HG02943 (cell line): ENCODE measurements around the gene SDC4.
A peak's percentile ranks its signal among the peaks of the same experiment; 100 is the strongest.

Source experiments
- ATAC-seq: cut with Tn5 transposase; IDR thresholded peaks from one replicate; pipeline ENCODE4 v1.9.1; 2021; ENCODE audit warnings: mild to moderate bottlenecking, low read depth, moderate library complexity; ENCODE audit not compliant: unreplicated experiment

The SDC4 gene, protein sequence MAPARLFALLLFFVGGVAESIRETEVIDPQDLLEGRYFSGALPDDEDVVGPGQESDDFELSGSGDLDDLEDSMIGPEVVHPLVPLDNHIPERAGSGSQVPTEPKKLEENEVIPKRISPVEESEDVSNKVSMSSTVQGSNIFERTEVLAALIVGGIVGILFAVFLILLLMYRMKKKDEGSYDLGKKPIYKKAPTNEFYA

DNA sequence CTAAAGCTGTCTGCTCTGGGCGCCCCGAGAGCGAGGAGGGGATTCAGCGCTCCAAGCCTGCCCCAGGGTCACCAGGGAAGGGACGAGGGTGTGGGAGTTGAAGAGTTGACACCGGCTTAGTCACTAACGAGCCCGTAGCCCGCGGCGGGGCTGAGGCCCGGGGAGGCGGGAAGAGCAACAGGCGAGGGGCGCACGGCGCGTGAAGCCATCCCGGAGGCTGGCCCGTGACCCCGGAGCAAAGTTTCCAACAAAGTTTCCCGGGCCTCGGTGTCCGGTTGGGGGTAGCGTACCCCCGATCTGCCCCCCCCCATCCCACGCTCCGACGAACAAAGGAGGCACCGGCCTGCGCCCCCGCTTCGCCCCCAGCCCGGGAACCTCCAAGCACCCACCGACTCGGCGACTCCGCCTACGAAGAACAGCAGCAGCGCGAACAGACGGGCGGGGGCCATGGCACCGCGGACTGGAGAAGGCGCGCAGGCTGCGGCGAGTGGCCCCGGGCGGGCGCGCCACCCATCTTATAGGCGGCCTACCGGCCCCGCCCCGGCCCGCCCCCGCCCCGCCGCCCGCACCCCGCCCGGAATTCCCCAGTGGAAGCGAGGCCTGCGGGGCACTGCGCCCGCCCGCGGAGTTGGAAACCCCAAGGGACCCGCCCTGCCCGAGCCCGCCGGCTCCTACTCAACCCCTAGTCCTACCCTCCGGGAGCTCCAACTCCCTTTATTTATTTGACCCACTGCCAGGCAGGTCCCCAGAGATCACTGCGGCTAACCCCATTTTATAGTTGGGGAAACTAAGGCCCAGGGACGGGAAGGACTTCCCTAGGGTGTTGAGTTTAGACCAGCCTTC lies at the start of gene SDC4:
Gene SDC4 (minus strand): TSS at position 489 of the 843 bp plus-strand sequence. CDS start 40 bp downstream, at position 449.
- no peak for ATAC-seq

DNA sequence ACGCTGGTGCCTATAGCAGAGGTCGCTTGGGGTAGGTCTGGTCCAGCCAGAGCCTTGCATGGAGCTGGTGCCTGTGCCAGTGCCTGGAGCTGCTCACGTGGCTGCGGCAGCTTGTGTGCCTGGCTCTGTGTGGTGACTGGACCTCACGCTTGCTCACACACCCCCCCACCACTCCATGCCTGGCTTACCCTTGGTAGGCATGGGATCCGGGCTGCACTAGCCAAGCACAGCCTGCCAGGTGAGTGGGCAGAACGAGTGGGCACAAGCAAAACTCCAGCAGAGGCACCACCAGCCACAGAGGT lies 46.8 kb upstream of the SDC4 start:
- no peak for ATAC-seq

DNA sequence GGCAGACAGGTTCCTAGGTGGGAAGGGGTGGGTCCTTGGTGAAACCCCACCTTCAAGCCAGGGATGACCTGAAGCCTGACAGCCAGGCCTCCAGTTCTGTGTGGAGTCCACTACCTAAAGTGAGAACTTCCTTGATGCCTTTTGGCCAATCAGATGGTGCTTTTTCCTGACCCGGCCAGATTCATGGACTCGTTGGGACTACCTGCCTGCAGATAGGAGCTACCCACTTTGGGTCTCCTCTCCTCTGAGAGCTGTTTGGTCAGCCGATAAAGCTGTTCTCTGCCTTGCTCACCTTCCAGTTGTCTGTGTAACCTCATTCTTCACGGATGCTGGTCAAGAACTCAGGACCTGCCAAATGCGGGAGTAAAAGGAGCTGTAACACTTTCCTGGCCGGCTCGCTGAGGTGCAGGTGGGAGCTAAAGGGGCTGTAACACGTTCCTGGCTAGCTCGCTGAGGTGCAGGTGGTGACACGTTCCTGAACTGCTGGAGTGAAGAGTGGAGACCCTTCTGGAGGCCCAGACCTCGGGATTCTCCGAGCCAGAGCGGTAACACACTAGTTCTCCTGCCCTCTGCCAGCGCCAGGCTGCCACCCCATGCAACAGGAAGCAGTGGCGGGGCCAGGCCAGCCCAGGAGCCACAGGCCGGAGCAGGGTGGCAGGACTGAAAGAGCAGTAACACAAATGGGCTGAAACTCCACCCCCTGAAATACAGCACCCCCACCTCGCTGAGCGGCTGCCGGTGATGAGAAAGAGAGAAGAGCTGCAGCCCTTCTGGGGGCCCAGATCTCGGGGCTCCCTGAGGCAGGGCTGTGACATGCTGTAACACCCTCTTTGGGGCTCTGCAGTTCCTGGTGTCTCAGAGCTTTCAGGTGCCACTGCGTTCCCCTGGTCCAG lies 46.2 kb upstream of the SDC4 start:
- ATAC-seq = no peak

DNA sequence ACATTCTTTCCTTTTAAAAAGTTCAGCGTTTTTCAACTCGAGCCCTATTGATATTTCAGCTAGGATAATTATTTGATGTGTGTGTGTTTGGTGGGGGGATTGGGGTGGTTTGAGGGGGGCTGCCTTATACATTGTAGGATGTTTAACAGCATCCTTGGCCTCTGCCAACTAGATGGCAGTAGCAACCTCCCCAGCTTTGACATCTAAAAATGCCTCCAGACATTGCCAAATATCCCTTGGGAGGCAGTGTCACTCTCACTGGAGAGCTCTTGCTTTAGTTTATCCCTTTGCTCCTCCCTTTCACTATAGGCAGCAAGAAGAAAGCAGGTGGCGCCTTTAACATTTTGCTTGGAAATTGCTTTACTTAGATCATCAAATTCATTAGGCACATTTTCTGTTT lies 44.5 kb upstream of the SDC4 start:
- no peak for ATAC-seq

DNA sequence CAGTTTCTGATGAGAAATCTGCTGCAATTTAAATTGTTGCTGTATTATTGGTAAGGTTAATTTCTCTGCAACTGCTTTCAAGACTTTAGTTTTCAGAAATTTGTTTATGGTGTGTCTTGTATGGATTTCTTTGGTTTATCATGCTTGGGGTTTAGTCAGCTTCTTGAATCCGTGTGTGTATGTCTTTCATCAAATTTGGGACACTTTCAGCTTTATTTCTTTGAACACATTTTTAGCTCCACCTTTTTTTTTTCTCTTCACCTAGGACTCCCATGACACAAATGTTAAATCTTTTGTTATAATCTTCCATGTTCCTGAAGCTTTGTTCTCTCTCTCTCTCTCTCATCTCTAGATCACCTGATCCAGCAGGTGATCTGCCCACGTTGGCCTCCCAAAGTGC lies 43.3 kb upstream of the SDC4 start:
- ATAC-seq = no peak

DNA sequence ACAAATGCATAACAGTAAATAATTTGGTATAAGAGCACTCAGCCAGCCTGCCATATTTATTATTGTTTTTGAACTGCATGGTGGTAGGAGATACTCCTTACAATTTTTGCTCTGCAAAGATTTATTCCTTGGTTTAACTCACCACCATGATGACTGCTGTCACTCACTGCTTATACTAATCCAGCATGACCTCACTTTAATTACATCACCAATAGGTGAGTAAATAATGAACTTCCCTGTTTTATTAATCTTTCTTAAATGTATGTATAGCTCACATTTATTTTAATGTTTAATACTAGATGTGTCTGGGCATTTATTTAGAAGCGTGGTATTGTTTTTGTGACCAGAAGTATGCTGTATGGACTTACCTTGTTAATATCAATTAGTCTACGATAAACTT lies 42.7 kb upstream of the SDC4 start:
- no peak for ATAC-seq

DNA sequence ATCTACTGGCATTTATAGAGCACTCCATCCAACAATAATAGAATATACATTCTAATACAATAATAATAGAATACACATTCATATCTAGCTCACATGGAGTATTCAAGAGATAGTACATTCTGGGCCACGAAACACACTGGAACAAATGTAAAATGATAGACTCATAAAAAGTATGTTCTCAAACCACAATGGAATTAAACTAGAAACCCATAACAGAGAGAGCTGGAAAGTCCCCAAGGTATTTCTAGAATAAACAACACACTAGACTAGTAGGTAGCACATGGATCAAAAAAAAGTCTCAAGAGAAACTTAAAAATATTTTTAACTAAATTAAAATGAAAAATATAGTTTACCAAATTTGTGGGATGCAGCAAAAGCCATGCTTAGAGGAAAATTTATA lies 39.0 kb upstream of the SDC4 start:
- ATAC-seq = no peak

DNA sequence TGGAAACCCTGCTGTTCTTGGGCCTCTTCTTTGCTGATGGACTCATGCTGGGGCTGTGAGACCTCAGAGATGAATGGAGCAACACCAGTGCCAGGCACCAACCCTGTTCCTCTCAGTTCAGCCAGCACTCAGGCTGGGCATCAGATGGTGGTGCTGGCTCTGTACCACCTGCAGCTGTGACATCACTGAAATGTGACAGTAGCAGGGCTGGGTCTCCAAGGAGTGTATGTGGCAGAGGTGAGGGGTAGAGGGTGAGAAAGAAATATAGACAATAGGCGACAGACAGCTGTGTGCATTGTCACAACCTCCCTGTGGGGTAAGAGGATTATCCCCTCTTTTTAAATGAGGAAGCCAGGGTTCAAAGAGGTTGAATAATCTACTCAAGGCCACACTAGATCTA lies 30.0 kb upstream of the SDC4 start, which contains the start of gene TP53TG5:
Gene TP53TG5 (minus strand): TSS at position 135 of the 400 bp plus-strand sequence. CDS start 89 bp downstream, at position 46.
- no peak for ATAC-seq

DNA sequence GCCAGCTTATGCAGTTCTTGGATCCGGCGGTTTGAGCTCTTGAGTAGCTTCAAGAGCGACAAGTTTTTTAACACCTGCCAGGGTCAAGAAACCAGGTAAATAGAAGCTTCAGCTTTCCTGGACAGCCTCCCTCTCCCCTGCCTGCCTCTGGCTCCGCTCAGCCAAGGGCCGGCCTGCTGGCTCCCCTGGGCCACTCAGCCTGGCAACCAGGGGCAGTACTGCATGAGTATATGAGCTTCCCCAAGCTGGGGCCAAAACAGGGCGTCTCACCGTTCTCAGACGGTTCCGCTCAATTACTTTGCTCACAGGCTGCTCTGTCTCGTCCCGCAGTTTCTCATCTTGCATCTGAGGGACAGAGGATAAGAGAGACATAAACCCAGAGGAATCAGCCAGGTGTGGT lies 29.0 kb upstream of the SDC4 start:
- no peak for ATAC-seq

DNA sequence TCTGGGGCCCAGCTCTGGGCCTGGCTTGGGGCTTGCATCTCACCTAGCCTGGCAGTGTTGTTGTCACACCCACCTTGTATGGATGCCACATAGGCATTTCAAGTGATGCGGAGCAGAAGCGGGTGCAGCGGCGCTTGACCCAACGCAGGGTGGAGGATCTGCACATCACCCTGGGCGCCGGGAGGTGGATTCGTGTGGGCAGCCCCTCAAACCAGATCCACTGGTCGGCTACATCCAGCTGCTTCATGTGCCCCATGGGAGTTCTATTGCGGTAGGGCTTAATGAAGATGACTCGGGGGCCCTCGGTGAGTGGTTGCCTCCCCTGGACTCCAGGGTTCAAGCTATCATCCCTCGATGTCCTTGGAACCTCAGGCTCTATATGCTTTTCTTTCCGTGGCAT lies 26.7 kb upstream of the SDC4 start:
- no peak for ATAC-seq

DNA sequence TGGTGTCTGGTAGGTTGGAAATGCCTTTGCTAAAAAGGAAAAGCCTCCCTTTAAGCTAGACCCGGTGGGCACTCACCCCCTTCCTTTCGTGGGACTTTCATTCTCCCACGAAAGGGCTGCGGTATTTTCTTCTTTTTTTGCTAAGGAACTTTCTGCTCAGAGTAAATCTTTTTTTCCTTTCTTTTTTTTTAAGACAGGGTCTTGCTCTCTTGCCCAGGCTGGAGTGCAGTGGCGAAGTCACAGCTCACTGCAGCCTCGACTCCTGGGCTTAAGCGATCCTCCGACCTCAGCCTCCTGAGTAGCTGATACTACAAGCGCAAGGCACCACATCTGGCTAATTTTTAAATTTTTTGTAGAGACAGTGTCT lies 25.9 kb upstream of the SDC4 start:
- ATAC-seq = no peak

DNA sequence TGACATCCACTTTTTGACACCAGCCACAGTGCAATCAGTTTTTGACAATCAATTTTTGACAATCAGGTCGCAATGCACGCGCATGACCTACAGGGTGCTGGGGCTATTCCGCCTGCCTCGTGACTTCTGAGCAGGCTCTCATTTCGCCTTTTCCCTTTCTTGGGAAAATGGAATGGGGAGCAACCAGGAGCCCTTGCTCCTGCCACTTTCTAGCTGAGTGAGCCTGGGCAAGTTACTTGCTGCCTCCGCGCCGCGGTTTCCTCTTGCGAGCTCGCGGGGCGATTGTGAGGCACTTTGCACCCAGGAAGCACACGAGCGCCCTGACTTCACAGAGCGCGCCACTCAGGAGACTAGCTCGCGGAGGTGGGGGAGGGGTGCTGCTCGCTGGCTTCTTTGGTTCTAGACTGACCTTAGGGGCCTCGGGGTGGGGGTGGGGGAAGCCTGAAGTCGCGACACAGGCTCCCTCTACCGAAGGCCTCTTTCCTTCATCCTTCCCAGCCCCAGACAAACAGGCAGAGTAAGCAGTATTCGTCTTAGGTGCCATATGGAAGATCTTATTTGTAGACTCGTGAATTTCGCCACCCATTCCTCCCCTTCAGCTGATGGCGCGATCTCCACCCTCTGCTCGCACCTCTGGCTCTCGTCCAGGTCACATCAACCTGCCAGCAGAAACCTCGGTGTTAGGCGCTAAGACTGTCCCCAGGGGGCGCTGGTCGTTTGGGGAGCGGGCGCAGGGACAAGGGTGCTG lies 25.3 kb upstream of the SDC4 start:
- peak; percentile 76 for ATAC-seq

DNA sequence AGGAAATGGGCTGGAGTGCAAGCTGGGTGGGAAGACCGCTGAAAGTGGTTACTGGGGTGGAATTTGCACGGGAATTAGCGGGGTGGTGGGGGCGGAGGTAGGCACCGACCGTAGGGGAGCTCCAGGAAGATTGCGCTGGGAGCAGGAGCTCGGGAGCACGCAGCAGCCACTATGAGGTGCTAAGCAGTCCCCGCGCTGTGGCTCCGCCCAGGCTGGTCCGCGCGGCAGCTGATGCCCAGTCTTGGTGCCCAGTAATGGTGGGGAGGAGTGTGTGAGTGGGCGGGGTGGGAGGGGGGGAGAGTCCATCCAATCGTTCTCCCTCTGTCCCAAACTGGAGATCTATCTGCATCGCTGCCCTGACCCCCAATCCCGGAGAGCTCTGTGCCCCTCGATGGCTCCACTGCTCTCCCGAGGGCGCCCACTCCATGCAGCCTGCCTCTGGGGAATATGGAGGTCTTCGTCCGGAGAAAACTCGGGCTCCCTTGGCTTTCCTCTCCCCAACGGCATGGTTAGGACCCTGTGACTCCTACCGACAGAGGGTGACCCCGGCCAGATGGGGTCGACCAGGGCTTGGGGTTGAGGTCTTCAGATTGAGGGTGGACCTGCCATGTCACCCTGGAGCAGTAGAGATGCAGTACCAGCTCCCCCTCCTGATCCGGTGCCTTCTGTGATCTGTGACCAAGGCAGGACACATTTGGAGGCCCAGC lies 24.6 kb upstream of the SDC4 start:
- ATAC-seq = no peak

DNA sequence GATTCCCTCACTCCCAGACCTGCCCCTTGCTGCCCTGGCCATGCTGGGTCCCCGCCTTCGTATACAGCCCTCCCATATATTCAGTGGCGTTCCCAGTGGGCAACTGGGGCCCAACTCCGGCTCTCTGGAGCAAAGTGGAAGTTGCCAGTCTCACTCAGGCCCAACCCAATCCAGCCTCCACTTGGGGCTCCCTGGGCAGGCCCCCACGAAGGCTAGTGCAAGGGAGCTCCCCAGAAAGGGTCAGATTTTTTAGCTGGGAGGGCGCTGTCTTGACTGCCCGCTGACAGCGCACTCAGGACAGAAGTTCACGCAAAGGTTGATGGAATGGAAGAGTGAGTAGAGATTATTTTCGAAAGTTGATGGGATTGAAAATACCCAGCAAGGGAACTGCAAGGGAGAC lies 24.0 kb upstream of the SDC4 start:
- ATAC-seq = no peak

DNA sequence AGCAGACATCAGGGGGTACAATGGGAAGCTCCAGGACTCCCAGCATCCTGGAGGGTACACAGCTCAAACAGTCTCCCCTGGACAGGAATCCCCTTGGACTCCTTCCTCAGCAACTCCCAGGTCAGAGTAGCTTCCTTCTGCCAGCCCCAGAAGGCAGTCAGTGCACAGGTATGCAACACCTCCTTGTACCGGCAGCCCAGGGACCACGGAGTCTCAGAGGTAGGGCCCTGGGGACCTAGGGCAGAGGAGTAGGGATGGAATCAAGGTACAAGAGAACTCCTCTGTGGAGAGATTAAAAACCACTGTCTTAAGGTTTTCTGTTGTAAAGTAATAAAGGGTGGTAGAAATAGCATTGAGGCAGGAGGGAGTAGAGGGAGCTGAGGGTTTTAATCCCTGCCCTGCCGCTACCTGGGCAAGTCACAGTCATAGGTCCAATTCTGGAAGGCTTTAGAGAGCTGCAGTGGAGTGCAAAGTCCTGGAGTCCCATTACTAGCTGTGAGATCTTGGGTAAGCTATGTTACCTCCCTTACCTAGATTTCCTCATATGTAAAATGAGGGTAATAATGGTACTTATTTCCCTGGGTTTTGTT lies 22.4 kb upstream of the SDC4 start:
- no peak for ATAC-seq

DNA sequence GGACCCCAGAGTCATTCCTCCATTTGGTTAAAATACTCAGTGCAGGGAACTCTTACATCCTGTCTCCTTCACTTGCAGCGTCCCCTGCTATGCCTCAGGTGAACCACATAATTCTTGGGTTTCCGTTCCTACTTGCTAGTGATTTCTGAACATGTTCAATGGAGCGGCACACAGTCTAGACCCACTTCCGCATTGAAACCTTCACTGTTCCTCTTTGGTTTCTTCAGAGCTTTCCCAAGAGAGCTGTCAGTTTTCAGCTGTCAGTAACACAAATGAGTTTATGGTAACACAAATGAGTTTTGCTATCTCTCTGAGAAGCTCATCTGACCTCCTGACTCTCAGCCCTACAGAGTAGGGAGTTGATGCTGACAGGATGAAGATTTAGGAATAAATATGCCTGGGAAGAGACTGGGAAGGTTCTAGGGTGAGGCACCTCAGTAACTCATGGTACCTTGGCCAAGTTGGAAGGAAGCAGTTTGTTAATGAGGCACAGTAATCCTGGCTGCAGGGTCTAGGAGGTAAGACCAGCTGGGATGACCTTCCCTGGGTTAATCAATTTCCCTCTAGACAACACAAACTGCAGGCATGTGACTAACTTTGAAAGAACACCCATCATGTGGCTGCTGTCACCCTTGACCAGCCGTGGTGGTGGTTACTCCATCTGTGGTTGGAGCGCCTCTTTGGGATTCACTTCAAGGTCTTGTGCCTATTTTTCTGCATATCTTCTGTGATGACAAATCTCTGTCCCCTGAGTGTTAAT lies 20.2 kb upstream of the SDC4 start:
- peak; percentile 80 for ATAC-seq

DNA sequence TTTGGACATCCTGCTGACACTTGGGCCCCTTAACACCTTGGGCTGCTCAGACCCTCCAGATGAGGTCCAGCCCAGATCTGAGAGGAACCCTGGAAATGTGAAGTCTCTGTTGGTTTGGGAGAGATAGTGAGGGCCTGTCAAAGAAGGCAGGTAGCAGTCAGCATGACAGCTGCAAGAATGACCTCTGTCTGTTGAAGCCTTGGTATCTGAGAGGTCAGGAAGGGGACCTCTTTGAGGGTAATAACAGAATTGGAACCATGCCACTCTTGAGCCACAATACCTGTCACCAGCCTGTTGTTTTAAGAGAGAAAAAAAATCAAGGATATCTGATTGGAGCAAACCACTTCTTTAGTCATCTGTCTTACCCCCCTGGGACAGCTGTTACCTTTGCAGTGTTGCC lies 18.9 kb upstream of the SDC4 start:
- ATAC-seq = no peak

DNA sequence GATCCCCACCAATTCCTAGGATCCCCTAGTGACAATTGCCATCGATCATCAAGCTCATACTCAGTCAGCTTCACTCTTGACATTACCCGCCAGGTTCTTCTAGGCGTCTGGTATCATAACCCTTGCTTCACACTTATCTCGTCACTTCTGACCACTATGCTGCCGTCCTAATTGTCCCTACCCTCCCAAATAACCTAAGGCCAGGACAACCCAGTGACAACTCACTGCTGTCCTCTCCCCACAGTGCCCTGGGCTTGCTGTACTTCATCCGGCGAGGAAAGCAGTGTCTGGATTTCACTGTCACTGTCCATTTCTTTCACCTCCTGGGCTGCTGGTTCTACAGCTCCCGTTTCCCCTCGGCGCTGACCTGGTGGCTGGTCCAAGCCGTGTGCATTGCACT lies 18.4 kb upstream of the SDC4 start:
- ATAC-seq = no peak

DNA sequence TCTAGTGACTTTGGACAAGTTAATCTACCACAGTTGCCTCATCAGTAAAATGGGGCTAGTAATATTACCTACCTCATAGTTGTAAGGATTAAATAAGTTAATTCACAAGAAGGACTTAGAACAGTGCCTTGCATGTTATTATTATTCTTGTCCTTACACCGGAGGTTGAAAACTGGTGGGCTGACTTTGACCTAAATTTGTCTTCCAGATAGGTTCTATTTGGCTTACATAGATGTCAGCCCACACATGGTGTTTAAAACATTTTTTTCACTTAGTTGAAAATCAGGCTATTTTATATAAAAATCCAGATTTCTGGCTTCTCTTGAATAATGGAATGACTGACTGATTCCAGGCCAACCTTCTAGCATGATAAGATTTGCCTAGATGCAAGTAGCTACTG lies 18.0 kb upstream of the SDC4 start:
- no peak for ATAC-seq
